HepG2 (cell line): ENCODE data around the gene AMBRA1. TPM values are rescaled to one million over a fixed set of nuclear protein-coding genes. Genes with fewer than 3 reads are reported as not detected.

Experiments
- ATAC-seq: fragments of 200-7000 bp; cut with Tn5 transposase; 3 replicates; pipeline ENCODE4 v1.9.1; 2020; ENCODE audit warnings: mild to moderate bottlenecking, moderate library complexity
- BruUV-seq: library from RNA; stranded (reverse); fragments of 400-500 nt; replicated peaks from 2 replicates; lab custom pipeline; 2021; lab: Mats Ljungman, UMichigan
- CTCF ChIA-PET: fragments of 300-600 bp; formaldehyde crosslinking; extraction: SDS; loops from one replicate; lab custom pipeline; 2021; ENCODE audit warnings: low total read pairs, inconsistent platforms, low intra/inter-chr PET ratio; lab: Yijun Ruan, JAX
- POLR2A ChIA-PET: fragments of 350-600 bp; sonication (Branson Sonifier 250); formaldehyde crosslinking; loops from one replicate; lab custom pipeline; 2020; ENCODE audit warnings: antibody characterized with exemption, inconsistent platforms; lab: Yijun Ruan, JAX
- DNase-seq: peaks from one replicate; pipeline ENCODE4 v3.0.0-alpha.2; 2015; ENCODE audit warnings: low spot score
- FAIRE-seq: peaks from 3 replicates; lab custom pipeline; 2011; peaks lifted over from hg19 to GRCh38; lab: Jason Lieb, UNC
- H2AFZ ChIP-seq: one replicate; pipeline ENCODE4 v1.6.1; 2011; ENCODE audit warnings: low read length, inconsistent platforms
- H3K27ac ChIP-seq: fragments of 300-600 bp; 3 replicates; pipeline ENCODE4 v1.8.0; 2011; ENCODE audit warnings: mixed run types, mild to moderate bottlenecking, mixed read lengths, low read length, inconsistent platforms; ENCODE audit not compliant: insufficient read depth; ENCODE audit errors: extremely low read length
- H3K27me3 ChIP-seq, 2 experiments: fragments of 200-600 bp in 1 of 2; 2 replicates in 1 of 2; 3 replicates in 1 of 2; pipeline versions ENCODE4 v1.6.0 to v1.8.0; 2011; ENCODE audit warnings: low read length in 2 of 2, mild to moderate bottlenecking in 2 of 2, moderate library complexity in 2 of 2, inconsistent platforms in 1 of 2; ENCODE audit not compliant: insufficient read depth in 2 of 2, control insufficient read depth in 1 of 2
- H3K36me3 ChIP-seq, 2 experiments: fragments of 200-600 bp in 1 of 2; replicated peaks in 1 of 2; 2 replicates in 1 of 2; 3 replicates in 1 of 2; pipeline versions ENCODE4 v1.5.1 to v1.8.0; 2011; ENCODE audit warnings: low read length in 2 of 2, inconsistent platforms in 1 of 2; ENCODE audit not compliant: insufficient read depth in 2 of 2, control insufficient read depth in 1 of 2
- H3K4me1 ChIP-seq: 2 replicates; pipeline ENCODE4 v1.5.1; 2012; ENCODE audit warnings: low read length, inconsistent platforms; ENCODE audit not compliant: insufficient read depth
- H3K4me2 ChIP-seq: 2 replicates; pipeline ENCODE4 v1.6.0; 2011; ENCODE audit warnings: low read depth, low read length, inconsistent platforms
- H3K4me3 ChIP-seq, 3 experiments: fragments of 200-600 bp in 1 of 3; sonication (generic), shearing (Covaris generic) in 1 of 3; replicated peaks in 1 of 3; 2 replicates each; pipeline ENCODE4 v1.5.1; 2011 to 2016; ENCODE audit warnings: low read length in 3 of 3, inconsistent platforms in 2 of 3, low read depth in 2 of 3, mild to moderate bottlenecking in 2 of 3, control low read depth in 1 of 3, mixed read lengths in 1 of 3; ENCODE audit not compliant: insufficient read depth in 1 of 3
- H3K79me2 ChIP-seq: one replicate; pipeline ENCODE4 v1.6.1; 2011; ENCODE audit warnings: low read length, inconsistent platforms; ENCODE audit not compliant: insufficient read depth
- H3K9ac ChIP-seq: 2 replicates; pipeline ENCODE4 v1.6.0; 2011; ENCODE audit warnings: mild to moderate bottlenecking, low read depth, low read length, inconsistent platforms; ENCODE audit not compliant: insufficient read depth
- H3K9me3 ChIP-seq: 2 replicates; pipeline ENCODE4 v1.5.1; 2012; ENCODE audit warnings: mild to moderate bottlenecking, low read length
- H4K20me1 ChIP-seq: 2 replicates; pipeline ENCODE4 v1.6.0; 2011; ENCODE audit warnings: inconsistent platforms, mild to moderate bottlenecking, low read length, moderate library complexity; ENCODE audit not compliant: insufficient read depth
- AKNA ChIP-seq: sonication (generic); formaldehyde crosslinking; IDR thresholded peaks from 2 replicates; pipeline ENCODE4 v1.4.0; 2020; ENCODE audit warnings: missing genetic modification reagents, borderline replicate concordance
- ATF1 ChIP-seq: IDR thresholded peaks from 2 replicates; pipeline ENCODE4 v1.6.1; 2016; ENCODE audit warnings: mild to moderate bottlenecking, control low read depth
- BCL6 ChIP-seq: IDR thresholded peaks from 2 replicates; pipeline ENCODE4 v1.6.1; 2016; ENCODE audit warnings: missing genetic modification reagents, missing compliant biosample characterization
- CBFB ChIP-seq: sonication (generic); formaldehyde crosslinking; IDR thresholded peaks from 2 replicates; pipeline ENCODE4 v1.4.0; 2020; ENCODE audit warnings: missing genetic modification reagents
- CBX2 ChIP-seq, 2 experiments: fragments of 200-600 bp in 1 of 2; sonication (generic); formaldehyde crosslinking in 1 of 2; IDR thresholded peaks; 2 replicates each; pipeline versions ENCODE4 v1.7.0 to v1.8.1; 2018 to 2022; ENCODE audit warnings: low read depth in 2 of 2, low read length in 1 of 2, mild to moderate bottlenecking in 1 of 2, missing genetic modification reagents in 1 of 2
- CCAR2 ChIP-seq: fragments of 200-400 bp; formaldehyde crosslinking; optimal IDR thresholded peaks from 2 replicates; pipeline ENCODE3; 2018; ENCODE audit warnings: low read depth, mild to moderate bottlenecking, low read length, moderate library complexity
- GMEB2 ChIP-seq: IDR thresholded peaks from 2 replicates; pipeline ENCODE4 v1.6.1; 2016; ENCODE audit warnings: missing biosample characterization, missing genetic modification reagents, low read depth
- RELA ChIP-seq: sonication (generic); formaldehyde crosslinking; IDR thresholded peaks from 2 replicates; pipeline ENCODE4 v1.4.0; 2020; ENCODE audit warnings: missing genetic modification reagents
- SMAD1 ChIP-seq: sonication (generic); formaldehyde crosslinking; IDR thresholded peaks from 2 replicates; pipeline ENCODE4 v1.4.0; 2020; ENCODE audit warnings: missing genetic modification reagents, low read depth, mild to moderate bottlenecking, borderline replicate concordance
- UBTF ChIP-seq: sonication (generic); formaldehyde crosslinking; IDR thresholded peaks from 2 replicates; pipeline ENCODE4 v1.4.0; 2020; ENCODE audit warnings: mild to moderate bottlenecking, missing genetic modification reagents
- ZMAT5 ChIP-seq: sonication (generic); formaldehyde crosslinking; IDR thresholded peaks from 2 replicates; pipeline ENCODE4 v1.5.0; 2020; ENCODE audit warnings: mild to moderate bottlenecking, low read depth, missing genetic modification reagents, borderline replicate concordance
- ZNF18 ChIP-seq: sonication (generic); formaldehyde crosslinking; IDR thresholded peaks from 2 replicates; pipeline ENCODE4 v1.8.0; 2022; ENCODE audit warnings: mild to moderate bottlenecking, missing genetic modification reagents; ENCODE audit not compliant: insufficient replicate concordance
- ZNF563 ChIP-seq: sonication (generic); formaldehyde crosslinking; IDR thresholded peaks from 2 replicates; pipeline ENCODE4 v1.8.0; 2022; ENCODE audit warnings: mild to moderate bottlenecking, moderate library complexity, missing genetic modification reagents
- WGBS: methylation state at CpG from one replicate; pipeline ENCODE4 v1.1.6; 2017; ENCODE audit warnings: low lambda C conversion rate; 5-methylcytosine and 5-hydroxymethylcytosine counted together
- in situ Hi-C: cut with HindIII; loops from 2 replicates; pipeline ENCODE4 v1.10.0; 2017; ENCODE audit warnings: low pct_unique_long_range_greater_than_20kb; ENCODE audit not compliant: extremely low pct_ligation_motif_present
- intact Hi-C: fragments of 100-400 bp; cut with micrococcal nuclease; formaldehyde crosslinking; loops from one replicate; pipeline ENCODE4 v1.10.0; 2022; ENCODE audit not compliant: unreplicated experiment
- polyA plus RNA-seq, 8 experiments: library from polyadenylated mRNA; depleted of rRNA in 3 of 8; stranded (reverse) in 7 of 8; unstranded in 1 of 8; fragments of >200 nt; fragmentation: Illumina TruSeq in 4 of 8; extraction: Trizol in 4 of 8; gene quantifications; 2 replicates each; pipeline versions ENCODE4 v1.2.1 to v1.2.3, GENCODE V29; 2011 to 2016; ENCODE audit warnings: low read depth in 4 of 8, missing spikeins in 1 of 8, mixed read lengths in 1 of 8; ENCODE audit not compliant: insufficient read depth in 1 of 8
- total RNA-seq, 5 experiments: library from RNA; depleted of rRNA; stranded (reverse); fragments of >200 nt; fragmentation: Illumina TruSeq; extraction: Trizol; gene quantifications; 2 replicates each; pipeline ENCODE4 v1.2.3, GENCODE V29; 2016; ENCODE audit warnings: low read depth in 1 of 5

The AMBRA1 gene
- total and polyA plus RNA-seq, 2 of the 13 experiments (the other 11 are each of a cell fraction or from before 2014, with no cell fraction given), result 15.7 to 26.0 TPM

GRCh38 chr11:46557684-46558151 lies 36.1 kb downstream of the AMBRA1 start:
- WGBS, result 25% methylated on average over 7 of the region's 7 CpGs
- Histone ChIP-seq H2AFZ (no peak overlapping the region), H3K9me3 (no peaks in the 10 kb centered on the region), H3K4me2 (peak overlapping the region; percentile 56), H3K4me3 (no peak overlapping the region; a peak in 1 of 6 replicates), H3K9ac (peak overlapping the region; percentile 38; the same call in 1 of the 2 replicates), H3K79me2 (peaks cover 86% of the 10 kb centered on the region), H4K20me1 (no peaks in the 10 kb centered on the region), H3K27me3 (no peaks in the 10 kb centered on the region), H3K36me3 (no peaks in the 10 kb centered on the region; a peak in 1 of 5 replicates), H3K4me1 (peaks cover 95% of the 10 kb centered on the region), H3K27ac (peak overlapping the region; percentile 74)
- ATAC-seq, result peak; percentile 67
- BruUV-seq, result no TSS peak
- intact Hi-C loops, result no loop called here
- ChIA-PET POLR2A (interaction anchor here (1.0 to 2.8 kb wide), 4 partner anchors 24 to 61 kb away, joined by 3 to 20 read pairs (median 5); partner anchors contain the start of gene AMBRA1), CTCF (no interaction called here)
- DNase-seq, result peak; percentile 73
- in situ Hi-C loops, result no loop called here
- FAIRE-seq, result no peak
- TF ChIP-seq CCAR2, result no peak
- TF ChIP-seq SMAD1 (CRISPR knock-in tag), result no peak
- no peak for TF ChIP-seq GMEB2 (CRISPR knock-in tag)
- TF ChIP-seq ZNF563, result no peak
- TF ChIP-seq CBFB, result no peak
- no peak for TF ChIP-seq ZNF18
- TF ChIP-seq ATF1 (CRISPR knock-in tag), result no peak
- no peak for TF ChIP-seq AKNA (CRISPR knock-in tag)
- TF ChIP-seq BCL6 (CRISPR knock-in tag), result no peak
- TF ChIP-seq ZMAT5 (CRISPR knock-in tag), result no peak
- no peak for TF ChIP-seq RELA (CRISPR knock-in tag)
- no peak for TF ChIP-seq UBTF
- no peak for TF ChIP-seq CBX2 (IDR thresholded peaks at IDR 0.05; ENCODE audit: low read depth, low read length)
- no peak for TF ChIP-seq CBX2 (CRISPR knock-in tag; IDR thresholded peaks at IDR 0.05; ENCODE audit: low read depth)
